HepG2 (cell line): ENCODE results near the gene EXOC7. TPM values are rescaled to one million over a fixed set of nuclear protein-coding genes. Genes with fewer than 3 reads are reported as not detected.

Source experiments
- AGO2 ChIP-seq: fragments of 200-400 bp; formaldehyde crosslinking; optimal IDR thresholded peaks from 2 replicates; pipeline ENCODE3; 2017; ENCODE audit warnings: mild to moderate bottlenecking, low read depth, low read length, moderate library complexity
- BORCS8-MEF2B ChIP-seq: sonication (generic); formaldehyde crosslinking; IDR thresholded peaks from 2 replicates; pipeline ENCODE4 v1.8.0; 2022; ENCODE audit warnings: mild to moderate bottlenecking, missing genetic modification reagents
- CENPT ChIP-seq: sonication (generic); formaldehyde crosslinking; IDR thresholded peaks from 2 replicates; pipeline ENCODE4 v1.8.0; 2022; ENCODE audit warnings: low read depth, mild to moderate bottlenecking, moderate library complexity, missing genetic modification reagents
- E2F1 ChIP-seq: sonication (generic); formaldehyde crosslinking; IDR thresholded peaks from 2 replicates; pipeline ENCODE4 v1.5.0; 2020; ENCODE audit warnings: missing genetic modification reagents
- E2F5 ChIP-seq: sonication (generic); formaldehyde crosslinking; conservative IDR thresholded peaks from 2 replicates; pipeline ENCODE4 v1.4.0; 2020; ENCODE audit warnings: missing genetic modification reagents
- ETV6 ChIP-seq: sonication (generic); formaldehyde crosslinking; conservative IDR thresholded peaks from 2 replicates; pipeline ENCODE4 v1.4.0; 2020; ENCODE audit warnings: missing genetic modification reagents
- HCFC1 ChIP-seq: fragments of 150-350 bp; IDR thresholded peaks from 2 replicates; pipeline ENCODE4 v1.6.1; 2014; ENCODE audit warnings: low read depth, low read length
- HMG20A ChIP-seq: IDR thresholded peaks from 2 replicates; pipeline ENCODE4 v1.6.1; 2016; ENCODE audit warnings: borderline replicate concordance
- HOXA7 ChIP-seq: sonication (generic); formaldehyde crosslinking; IDR thresholded peaks from 2 replicates; pipeline ENCODE4 v1.8.1; 2022; ENCODE audit warnings: mild to moderate bottlenecking, missing genetic modification reagents, moderate library complexity
- HOXD1 ChIP-seq: sonication (generic); formaldehyde crosslinking; IDR thresholded peaks from 2 replicates; pipeline ENCODE4 v1.5.0; 2020; ENCODE audit warnings: missing genetic modification reagents
- IRF2 ChIP-seq: IDR thresholded peaks from 2 replicates; pipeline ENCODE4 v1.6.1; 2018; ENCODE audit warnings: missing genetic modification reagents, missing compliant biosample characterization
- NCOA2 ChIP-seq: sonication (generic); formaldehyde crosslinking; IDR thresholded peaks from 2 replicates; pipeline ENCODE4 v1.8.0; 2022; ENCODE audit warnings: inconsistent platforms
- NFYB ChIP-seq: sonication (generic); formaldehyde crosslinking; IDR thresholded peaks from 2 replicates; pipeline ENCODE4 v1.4.0; 2020; ENCODE audit warnings: missing genetic modification reagents
- PHF8 ChIP-seq: sonication (generic); formaldehyde crosslinking; IDR thresholded peaks from 2 replicates; pipeline ENCODE4 v1.5.0; 2020; ENCODE audit warnings: missing genetic modification reagents
- POLR2A ChIP-seq, 2 experiments: IDR thresholded peaks; 2 replicates each; pipeline ENCODE4 v1.6.1; 2011; ENCODE audit warnings: low read depth in 2 of 2, low read length in 2 of 2, mild to moderate bottlenecking in 1 of 2, moderate library complexity in 1 of 2; ENCODE audit not compliant: insufficient read depth in 1 of 2
- REPIN1 ChIP-seq: sonication (generic); formaldehyde crosslinking; IDR thresholded peaks from 2 replicates; pipeline ENCODE4 v1.8.0; 2022; ENCODE audit warnings: missing genetic modification reagents, low read depth, mild to moderate bottlenecking, borderline replicate concordance
- RNF2 ChIP-seq: fragments of 450-650 bp; conservative IDR thresholded peaks from 2 replicates; pipeline ENCODE4 v1.6.1; 2016; ENCODE audit warnings: low read depth
- YEATS4 ChIP-seq: sonication (generic); formaldehyde crosslinking; IDR thresholded peaks from 2 replicates; pipeline ENCODE4 v1.4.0; 2020; ENCODE audit warnings: missing genetic modification reagents, borderline replicate concordance
- ZNF10 ChIP-seq: sonication (generic); formaldehyde crosslinking; IDR thresholded peaks from 2 replicates; pipeline ENCODE4 v1.4.0; 2020; ENCODE audit warnings: mild to moderate bottlenecking, low read depth, missing genetic modification reagents, borderline replicate concordance
- ZNF251 ChIP-seq: sonication (generic); formaldehyde crosslinking; IDR thresholded peaks from 2 replicates; pipeline ENCODE4 v1.9.0; 2021; ENCODE audit warnings: mild to moderate bottlenecking, missing genetic modification reagents
- ZNF563 ChIP-seq: sonication (generic); formaldehyde crosslinking; IDR thresholded peaks from 2 replicates; pipeline ENCODE4 v1.8.0; 2022; ENCODE audit warnings: mild to moderate bottlenecking, moderate library complexity, missing genetic modification reagents
- ZNF605 ChIP-seq: sonication (generic); formaldehyde crosslinking; IDR thresholded peaks from 2 replicates; pipeline ENCODE4 v1.8.0; 2022; ENCODE audit warnings: mild to moderate bottlenecking, missing genetic modification reagents
- ZNF704 ChIP-seq: sonication (generic); formaldehyde crosslinking; IDR thresholded peaks from 2 replicates; pipeline ENCODE4 v1.8.1; 2023; ENCODE audit warnings: mild to moderate bottlenecking, inconsistent platforms, moderate library complexity, missing genetic modification reagents, borderline replicate concordance
- polyA plus RNA-seq, 8 experiments: library from polyadenylated mRNA; depleted of rRNA in 3 of 8; stranded (reverse) in 7 of 8; unstranded in 1 of 8; fragments of >200 nt; fragmentation: Illumina TruSeq in 4 of 8; extraction: Trizol in 4 of 8; gene quantifications; 2 replicates each; pipeline versions ENCODE4 v1.2.1 to v1.2.3, GENCODE V29; 2011 to 2016; ENCODE audit warnings: low read depth in 4 of 8, missing spikeins in 1 of 8, mixed read lengths in 1 of 8; ENCODE audit not compliant: insufficient read depth in 1 of 8
- total RNA-seq, 5 experiments: library from RNA; depleted of rRNA; stranded (reverse); fragments of >200 nt; fragmentation: Illumina TruSeq; extraction: Trizol; gene quantifications; 2 replicates each; pipeline ENCODE4 v1.2.3, GENCODE V29; 2016; ENCODE audit warnings: low read depth in 1 of 5

EXOC7 gene
- total and polyA plus RNA-seq, 2 of the 13 experiments (the other 11 are each of a cell fraction or from before 2014, with no cell fraction given), result 86.9 to 116 TPM

GRCh38 chr17:76078860-76079534, 24.6 kb downstream of the EXOC7 start, which contains the start of gene ZACN (continued):
- no peak for TF ChIP-seq E2F5 (CRISPR knock-in tag)
- TF ChIP-seq ZNF605, result no peak
- TF ChIP-seq NFYB (CRISPR knock-in tag), result no peak
- no peak for TF ChIP-seq HOXD1 (CRISPR knock-in tag)
- no peak for TF ChIP-seq BORCS8-MEF2B
- no peak for TF ChIP-seq E2F1
- TF ChIP-seq ZNF563, result no peak; the same call in 1 of the 2 replicates
- TF ChIP-seq CENPT (CRISPR knock-in tag), result 0 out of 2 replicates have a peak, but pooled peaks have one; percentile 10
- TF ChIP-seq HCFC1, result no peak
- TF ChIP-seq NCOA2, result no peak
- TF ChIP-seq HMG20A (CRISPR knock-in tag), result no peak
- TF ChIP-seq POLR2A (IDR thresholded peaks at IDR 0.05; ENCODE audit: insufficient read depth in 1 of 2, low read depth in 2 of 2, low read length in 2 of 2), result no peak
- no peak for TF ChIP-seq YEATS4 (CRISPR knock-in tag)
- no peak for TF ChIP-seq ZNF704 (CRISPR knock-in tag)
- TF ChIP-seq AGO2, result peak; percentile 40
- TF ChIP-seq REPIN1 (CRISPR knock-in tag), result no peak
- TF ChIP-seq ETV6 (CRISPR knock-in tag), result no peak
- no peak for TF ChIP-seq ZNF10 (CRISPR knock-in tag)
- TF ChIP-seq PHF8 (CRISPR knock-in tag), result 0 out of 2 replicates have a peak, but pooled peaks have one; percentile 11
- no peak for TF ChIP-seq ZNF251 (CRISPR knock-in tag)
- no peak for TF ChIP-seq RNF2
- TF ChIP-seq IRF2 (CRISPR knock-in tag), result no peak
- TF ChIP-seq HOXA7 (CRISPR knock-in tag), result no peak
